ENCODE results near the gene PRRT4.

Gene PRRT4

DNA sequence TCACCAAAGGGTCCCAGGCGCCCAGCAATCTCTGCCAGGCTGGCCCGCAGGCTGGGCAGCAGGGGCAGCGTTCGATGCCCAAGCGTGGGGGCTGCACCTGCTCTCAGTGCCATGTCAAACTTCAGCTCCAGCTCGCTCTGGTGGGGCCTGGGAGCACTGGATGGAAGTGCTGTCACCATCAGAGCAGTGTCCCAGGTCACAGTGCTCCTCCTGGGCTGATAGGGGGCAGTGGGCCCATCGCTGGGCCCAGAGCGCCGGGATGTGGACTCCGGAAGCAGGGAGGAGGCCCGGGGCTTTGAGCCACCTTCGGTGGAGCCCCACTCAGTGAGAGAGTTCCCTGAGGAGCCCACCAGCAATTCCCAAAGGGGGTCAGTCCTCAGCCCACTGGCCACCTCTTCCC lies 2.2 kb downstream of the PRRT4 start (continued):
- no peak for TF ChIP-seq KLF7 (tag by site-specific recombination; IDR thresholded peaks at IDR 0.05; ENCODE audit: borderline replicate concordance)
- no peak for TF ChIP-seq KLF1 (tag by site-specific recombination; IDR thresholded peaks at IDR 0.05)
- TF ChIP-seq, protein P1, sequence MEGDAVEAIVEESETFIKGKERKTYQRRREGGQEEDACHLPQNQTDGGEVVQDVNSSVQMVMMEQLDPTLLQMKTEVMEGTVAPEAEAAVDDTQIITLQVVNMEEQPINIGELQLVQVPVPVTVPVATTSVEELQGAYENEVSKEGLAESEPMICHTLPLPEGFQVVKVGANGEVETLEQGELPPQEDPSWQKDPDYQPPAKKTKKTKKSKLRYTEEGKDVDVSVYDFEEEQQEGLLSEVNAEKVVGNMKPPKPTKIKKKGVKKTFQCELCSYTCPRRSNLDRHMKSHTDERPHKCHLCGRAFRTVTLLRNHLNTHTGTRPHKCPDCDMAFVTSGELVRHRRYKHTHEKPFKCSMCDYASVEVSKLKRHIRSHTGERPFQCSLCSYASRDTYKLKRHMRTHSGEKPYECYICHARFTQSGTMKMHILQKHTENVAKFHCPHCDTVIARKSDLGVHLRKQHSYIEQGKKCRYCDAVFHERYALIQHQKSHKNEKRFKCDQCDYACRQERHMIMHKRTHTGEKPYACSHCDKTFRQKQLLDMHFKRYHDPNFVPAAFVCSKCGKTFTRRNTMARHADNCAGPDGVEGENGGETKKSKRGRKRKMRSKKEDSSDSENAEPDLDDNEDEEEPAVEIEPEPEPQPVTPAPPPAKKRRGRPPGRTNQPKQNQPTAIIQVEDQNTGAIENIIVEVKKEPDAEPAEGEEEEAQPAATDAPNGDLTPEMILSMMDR (tag by site-specific recombination; IDR thresholded peaks at IDR 0.05) = no peak

DNA sequence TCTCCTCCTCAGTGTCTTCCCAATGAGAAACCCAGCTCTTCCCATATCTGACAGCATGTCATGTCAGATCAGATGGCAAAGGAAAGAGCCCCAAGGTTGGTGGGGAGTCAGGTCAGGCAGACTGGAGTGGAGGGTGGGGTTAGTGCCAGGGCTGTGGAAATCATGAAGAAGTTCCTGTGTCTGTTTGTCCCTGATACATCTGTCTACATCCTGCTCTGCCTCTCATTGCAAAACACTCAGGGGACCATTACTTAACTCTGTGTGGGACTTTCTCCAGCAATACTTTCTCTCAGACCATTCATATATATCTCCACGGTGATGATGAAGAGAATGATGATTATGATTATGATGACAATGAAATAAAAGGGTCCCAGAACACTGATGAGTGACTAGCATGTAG lies 3.3 kb downstream of the PRRT4 start:
- H3K36me3 ChIP-seq (ENCODE audit: control insufficient read depth in 2 of 2, insufficient read depth in 1 of 2, low read length in 2 of 2) = no peaks in the 10 kb centered on the region
- TF ChIP-seq ZNF140 (tag by site-specific recombination; IDR thresholded peaks at IDR 0.05) = no peak
- no peak for TF ChIP-seq YY1 (tag by site-specific recombination; IDR thresholded peaks at IDR 0.05)
- TF ChIP-seq ZNF529 (tag by site-specific recombination; IDR thresholded peaks at IDR 0.05; ENCODE audit: insufficient replicate concordance) = no peak
- TF ChIP-seq ZNF132 (tag by site-specific recombination; IDR thresholded peaks at IDR 0.05; ENCODE audit: borderline replicate concordance) = no peak
- no peaks in the 10 kb centered on the region for H3K9me3 ChIP-seq (ENCODE audit: control insufficient read depth, insufficient read depth, low read depth, low read length)
- H3K27ac ChIP-seq (ENCODE audit: extremely low read depth, low read depth, low read length) = no peak overlapping the region
- H3K4me3 ChIP-seq (ENCODE audit: low read depth, low read length) = no peak overlapping the region
- ChIA-PET CTCF (interaction anchor here (0.5 to 3.9 kb wide), 8 partner anchors 10 to 101 kb away, joined by 3 to 28 read pairs (median 4); no protein-coding TSS in a partner anchor), POLR2A (interaction anchor here (1.6 kb wide), 1 partner anchor 15 kb away, joined by 4 read pairs; the partner anchor contains the start of gene RBM28)
- no peaks in the 10 kb centered on the region; the same call in 1 of the 2 replicates for H3K4me1 ChIP-seq (ENCODE audit: control insufficient read depth, insufficient read depth, low read length)

DNA sequence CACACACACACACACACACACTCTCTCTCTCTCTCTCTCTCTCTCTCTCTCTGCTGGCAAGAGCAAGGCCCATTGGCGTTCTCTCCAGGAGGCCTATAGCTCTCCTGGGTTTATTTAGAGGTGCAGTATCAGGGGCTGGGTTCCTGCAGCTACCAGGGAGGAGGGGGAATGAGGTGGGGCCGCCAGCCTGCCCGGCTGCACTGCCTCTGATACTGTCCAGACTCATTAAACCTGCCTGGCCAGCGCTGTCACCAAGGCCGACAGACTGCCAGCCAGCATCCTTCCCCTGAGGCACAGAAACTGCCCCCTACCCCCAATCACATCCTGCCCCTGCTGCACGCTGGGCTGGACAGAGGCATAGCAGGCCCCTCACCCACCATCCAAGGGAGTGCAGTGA lies 4.3 kb downstream of the PRRT4 start:
- POLR2A ChIA-PET = interaction anchor here (1.6 kb wide), 1 partner anchor 14 kb away, joined by 4 read pairs; the partner anchor contains the start of gene RBM28
- Histone ChIP-seq H3K27ac (ENCODE audit: extremely low read depth, low read depth, low read length) (no peak overlapping the region), H3K4me3 (ENCODE audit: low read depth, low read length) (no peak overlapping the region), H3K4me1 (ENCODE audit: control insufficient read depth, insufficient read depth, low read length) (no peaks in the 10 kb centered on the region; the same call in 1 of the 2 replicates), H3K9me3 (ENCODE audit: control insufficient read depth, insufficient read depth, low read depth, low read length) (no peaks in the 10 kb centered on the region), H3K36me3 (ENCODE audit: control insufficient read depth in 2 of 2, insufficient read depth in 1 of 2, low read length in 2 of 2) (no peaks in the 10 kb centered on the region)
- CTCF ChIA-PET = interaction anchor here (0.9 to 3.9 kb wide), 7 partner anchors 9 to 102 kb away, joined by 3 to 28 read pairs (median 3); no protein-coding TSS in a partner anchor
- TF ChIP-seq, protein P2, sequence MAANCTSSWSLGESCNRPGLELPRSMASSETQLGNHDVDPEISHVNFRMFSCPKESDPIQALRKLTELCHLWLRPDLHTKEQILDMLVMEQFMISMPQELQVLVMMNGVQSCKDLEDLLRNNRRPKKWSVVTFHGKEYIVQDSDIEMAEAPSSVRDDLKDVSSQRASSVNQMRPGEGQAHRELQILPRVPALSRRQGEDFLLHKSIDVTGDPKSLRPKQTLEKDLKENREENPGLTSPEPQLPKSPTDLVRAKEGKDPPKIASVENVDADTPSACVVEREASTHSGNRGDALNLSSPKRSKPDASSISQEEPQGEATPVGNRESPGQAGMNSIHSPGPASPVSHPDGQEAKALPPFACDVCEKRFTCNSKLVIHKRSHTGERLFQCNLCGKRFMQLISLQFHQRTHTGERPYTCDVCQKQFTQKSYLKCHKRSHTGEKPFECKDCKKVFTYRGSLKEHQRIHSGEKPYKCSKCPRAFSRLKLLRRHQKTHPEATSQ (tag by site-specific recombination; IDR thresholded peaks at IDR 0.05) = no peak
- peak; percentile 31; the same call in 1 of the 2 replicates for TF ChIP-seq GLIS1 (tag by site-specific recombination; IDR thresholded peaks at IDR 0.05)
- peak; percentile 63 for TF ChIP-seq ZIC2 (tag by site-specific recombination; IDR thresholded peaks at IDR 0.05)
- TF ChIP-seq, protein P3, sequence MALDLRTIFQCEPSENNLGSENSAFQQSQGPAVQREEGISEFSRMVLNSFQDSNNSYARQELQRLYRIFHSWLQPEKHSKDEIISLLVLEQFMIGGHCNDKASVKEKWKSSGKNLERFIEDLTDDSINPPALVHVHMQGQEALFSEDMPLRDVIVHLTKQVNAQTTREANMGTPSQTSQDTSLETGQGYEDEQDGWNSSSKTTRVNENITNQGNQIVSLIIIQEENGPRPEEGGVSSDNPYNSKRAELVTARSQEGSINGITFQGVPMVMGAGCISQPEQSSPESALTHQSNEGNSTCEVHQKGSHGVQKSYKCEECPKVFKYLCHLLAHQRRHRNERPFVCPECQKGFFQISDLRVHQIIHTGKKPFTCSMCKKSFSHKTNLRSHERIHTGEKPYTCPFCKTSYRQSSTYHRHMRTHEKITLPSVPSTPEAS (tag by site-specific recombination; IDR thresholded peaks at IDR 0.05) = peak; percentile 70; the same call in 1 of the 2 replicates
- TF ChIP-seq ZNF155 (tag by site-specific recombination; IDR thresholded peaks at IDR 0.05) = no peak
- TF ChIP-seq MYNN (tag by site-specific recombination; IDR thresholded peaks at IDR 0.05; ENCODE audit: borderline replicate concordance) = no peak
- TF ChIP-seq ZNF175 (tag by site-specific recombination; IDR thresholded peaks at IDR 0.05) = no peak
- TF ChIP-seq, protein P4, sequence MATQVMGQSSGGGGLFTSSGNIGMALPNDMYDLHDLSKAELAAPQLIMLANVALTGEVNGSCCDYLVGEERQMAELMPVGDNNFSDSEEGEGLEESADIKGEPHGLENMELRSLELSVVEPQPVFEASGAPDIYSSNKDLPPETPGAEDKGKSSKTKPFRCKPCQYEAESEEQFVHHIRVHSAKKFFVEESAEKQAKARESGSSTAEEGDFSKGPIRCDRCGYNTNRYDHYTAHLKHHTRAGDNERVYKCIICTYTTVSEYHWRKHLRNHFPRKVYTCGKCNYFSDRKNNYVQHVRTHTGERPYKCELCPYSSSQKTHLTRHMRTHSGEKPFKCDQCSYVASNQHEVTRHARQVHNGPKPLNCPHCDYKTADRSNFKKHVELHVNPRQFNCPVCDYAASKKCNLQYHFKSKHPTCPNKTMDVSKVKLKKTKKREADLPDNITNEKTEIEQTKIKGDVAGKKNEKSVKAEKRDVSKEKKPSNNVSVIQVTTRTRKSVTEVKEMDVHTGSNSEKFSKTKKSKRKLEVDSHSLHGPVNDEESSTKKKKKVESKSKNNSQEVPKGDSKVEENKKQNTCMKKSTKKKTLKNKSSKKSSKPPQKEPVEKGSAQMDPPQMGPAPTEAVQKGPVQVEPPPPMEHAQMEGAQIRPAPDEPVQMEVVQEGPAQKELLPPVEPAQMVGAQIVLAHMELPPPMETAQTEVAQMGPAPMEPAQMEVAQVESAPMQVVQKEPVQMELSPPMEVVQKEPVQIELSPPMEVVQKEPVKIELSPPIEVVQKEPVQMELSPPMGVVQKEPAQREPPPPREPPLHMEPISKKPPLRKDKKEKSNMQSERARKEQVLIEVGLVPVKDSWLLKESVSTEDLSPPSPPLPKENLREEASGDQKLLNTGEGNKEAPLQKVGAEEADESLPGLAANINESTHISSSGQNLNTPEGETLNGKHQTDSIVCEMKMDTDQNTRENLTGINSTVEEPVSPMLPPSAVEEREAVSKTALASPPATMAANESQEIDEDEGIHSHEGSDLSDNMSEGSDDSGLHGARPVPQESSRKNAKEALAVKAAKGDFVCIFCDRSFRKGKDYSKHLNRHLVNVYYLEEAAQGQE (tag by site-specific recombination; IDR thresholded peaks at IDR 0.05) = peak; percentile 48
- TF ChIP-seq BCL11A (tag by site-specific recombination; IDR thresholded peaks at IDR 0.05; ENCODE audit: low read depth) = no peak
